Osteocyte (in vitro differentiated cells): Measurements from ENCODE around the gene POR. TPM values are rescaled to one million over a fixed set of nuclear protein-coding genes. Genes with fewer than 3 reads are reported as not detected.

Experiments used
- DNase-seq: peaks from one replicate; pipeline ENCODE4 v3.0.0; 2021; ENCODE audit warnings: mixed read lengths; ENCODE audit not compliant: unreplicated experiment; ENCODE audit errors: extremely low spot score
- H3K27ac Mint-ChIP-seq: one replicate; pipeline ENCODE4 v1.8.0; 2021; ENCODE audit warnings: mild to moderate bottlenecking, mixed read lengths; ENCODE audit not compliant: unreplicated experiment
- H3K27me3 Mint-ChIP-seq: one replicate; pipeline ENCODE4 v1.8.0; 2021; ENCODE audit warnings: mixed read lengths; ENCODE audit not compliant: unreplicated experiment
- H3K36me3 Mint-ChIP-seq: one replicate; pipeline ENCODE4 v1.8.0; 2021; ENCODE audit warnings: mixed read lengths; ENCODE audit not compliant: unreplicated experiment
- H3K4me1 Mint-ChIP-seq: one replicate; pipeline ENCODE4 v1.8.0; 2021; ENCODE audit warnings: mixed read lengths; ENCODE audit not compliant: unreplicated experiment
- H3K4me3 Mint-ChIP-seq: one replicate; pipeline ENCODE4 v1.8.0; 2021; ENCODE audit warnings: mild to moderate bottlenecking, moderate library complexity, mixed read lengths; ENCODE audit not compliant: unreplicated experiment
- H3K9me3 Mint-ChIP-seq: one replicate; pipeline ENCODE4 v1.8.0; 2021; ENCODE audit warnings: mixed read lengths; ENCODE audit not compliant: unreplicated experiment
- total RNA-seq: library from RNA; stranded (reverse); gene quantifications from 2 replicates; pipeline ENCODE4 v1.2.1, GENCODE V29; 2021
- TF ChIP-seq, protein P1 (sequence below): fragments of 200-600 bp; sonication (generic); IDR thresholded peaks from 2 replicates; pipeline ENCODE4 v1.5.0; 2021; ENCODE audit warnings: antibody characterized with exemption, mild to moderate bottlenecking, moderate library complexity

POR gene
- total RNA-seq, 1 donor from 2014 or later = 62.1 TPM

DNA sequence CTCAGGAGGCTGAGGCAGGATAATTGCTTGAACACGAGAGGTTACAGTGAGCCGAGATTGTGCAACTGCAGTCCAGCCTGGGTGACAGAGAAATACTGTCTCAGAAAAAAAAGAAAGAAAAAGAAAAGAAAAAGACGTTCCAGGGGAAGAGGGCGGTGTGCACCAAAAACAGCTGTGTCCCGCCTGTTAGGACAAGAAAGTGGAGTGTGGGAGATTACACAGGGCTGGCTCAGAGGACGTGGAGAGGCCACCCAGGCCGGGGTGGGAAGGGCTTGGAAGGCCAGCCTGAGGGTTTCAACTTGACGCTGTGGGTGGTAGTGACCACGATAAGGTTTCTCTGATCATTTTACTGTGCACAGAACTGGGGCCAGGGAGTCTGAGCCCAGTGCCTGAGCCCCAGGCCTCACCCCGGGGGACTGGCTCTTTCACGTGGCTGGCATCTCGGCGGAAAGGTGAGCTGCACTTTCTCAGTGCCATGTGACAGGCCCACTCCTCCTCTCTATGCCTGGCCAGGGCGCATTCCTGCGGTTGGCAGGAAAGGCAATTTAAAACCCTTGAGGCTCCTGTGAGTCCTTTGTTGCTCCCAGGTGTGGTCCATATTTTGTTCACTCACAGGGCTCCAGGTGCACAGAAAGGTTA lies 22.2 kb upstream of the POR start:
- Mint-ChIP-seq H3K4me1 (peaks cover 12% of the 10 kb centered on the region), H3K9me3 (no peaks in the 10 kb centered on the region), H3K36me3 (peaks cover 8% of the 10 kb centered on the region), H3K27me3 (no peaks in the 10 kb centered on the region), H3K27ac (no peak overlapping the region), H3K4me3 (no peak overlapping the region)
- DNase-seq = no peak
- TF ChIP-seq, protein P1, sequence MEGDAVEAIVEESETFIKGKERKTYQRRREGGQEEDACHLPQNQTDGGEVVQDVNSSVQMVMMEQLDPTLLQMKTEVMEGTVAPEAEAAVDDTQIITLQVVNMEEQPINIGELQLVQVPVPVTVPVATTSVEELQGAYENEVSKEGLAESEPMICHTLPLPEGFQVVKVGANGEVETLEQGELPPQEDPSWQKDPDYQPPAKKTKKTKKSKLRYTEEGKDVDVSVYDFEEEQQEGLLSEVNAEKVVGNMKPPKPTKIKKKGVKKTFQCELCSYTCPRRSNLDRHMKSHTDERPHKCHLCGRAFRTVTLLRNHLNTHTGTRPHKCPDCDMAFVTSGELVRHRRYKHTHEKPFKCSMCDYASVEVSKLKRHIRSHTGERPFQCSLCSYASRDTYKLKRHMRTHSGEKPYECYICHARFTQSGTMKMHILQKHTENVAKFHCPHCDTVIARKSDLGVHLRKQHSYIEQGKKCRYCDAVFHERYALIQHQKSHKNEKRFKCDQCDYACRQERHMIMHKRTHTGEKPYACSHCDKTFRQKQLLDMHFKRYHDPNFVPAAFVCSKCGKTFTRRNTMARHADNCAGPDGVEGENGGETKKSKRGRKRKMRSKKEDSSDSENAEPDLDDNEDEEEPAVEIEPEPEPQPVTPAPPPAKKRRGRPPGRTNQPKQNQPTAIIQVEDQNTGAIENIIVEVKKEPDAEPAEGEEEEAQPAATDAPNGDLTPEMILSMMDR = no peak

DNA sequence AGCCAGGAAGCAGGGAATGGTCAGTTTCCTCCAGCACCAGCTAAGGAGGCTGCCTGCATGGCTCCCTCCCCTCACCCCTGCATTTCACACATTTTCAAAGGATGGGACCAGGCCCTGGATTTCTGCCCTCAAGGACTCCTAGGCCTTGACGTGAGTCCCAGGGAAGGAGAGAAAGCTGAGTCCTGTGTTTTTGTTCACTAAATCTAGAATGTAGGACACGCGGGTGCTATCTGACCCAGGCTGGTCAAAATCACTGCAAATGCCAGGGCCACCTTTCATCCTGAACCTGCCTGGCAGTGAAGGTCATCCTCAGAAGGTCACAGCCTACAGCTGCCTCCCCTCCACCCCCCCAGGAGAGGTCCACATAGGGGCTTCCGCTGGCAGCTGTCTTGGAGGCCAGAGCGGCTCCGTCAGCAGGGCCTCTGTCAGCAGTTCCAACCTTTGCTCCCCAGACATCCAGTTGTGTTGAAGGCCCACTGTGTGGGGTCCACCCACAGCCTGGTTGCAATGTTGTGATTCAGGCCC lies 18.1 kb upstream of the POR start:
- H3K27me3 Mint-ChIP-seq = no peaks in the 10 kb centered on the region
- no peak overlapping the region for H3K27ac Mint-ChIP-seq
- no peaks in the 10 kb centered on the region for H3K9me3 Mint-ChIP-seq
- H3K4me3 Mint-ChIP-seq = no peak overlapping the region
- no peaks in the 10 kb centered on the region for H3K36me3 Mint-ChIP-seq
- DNase-seq = no peak
- TF ChIP-seq, protein P1 = no peak
- H3K4me1 Mint-ChIP-seq = peaks cover 2% of the 10 kb centered on the region

DNA sequence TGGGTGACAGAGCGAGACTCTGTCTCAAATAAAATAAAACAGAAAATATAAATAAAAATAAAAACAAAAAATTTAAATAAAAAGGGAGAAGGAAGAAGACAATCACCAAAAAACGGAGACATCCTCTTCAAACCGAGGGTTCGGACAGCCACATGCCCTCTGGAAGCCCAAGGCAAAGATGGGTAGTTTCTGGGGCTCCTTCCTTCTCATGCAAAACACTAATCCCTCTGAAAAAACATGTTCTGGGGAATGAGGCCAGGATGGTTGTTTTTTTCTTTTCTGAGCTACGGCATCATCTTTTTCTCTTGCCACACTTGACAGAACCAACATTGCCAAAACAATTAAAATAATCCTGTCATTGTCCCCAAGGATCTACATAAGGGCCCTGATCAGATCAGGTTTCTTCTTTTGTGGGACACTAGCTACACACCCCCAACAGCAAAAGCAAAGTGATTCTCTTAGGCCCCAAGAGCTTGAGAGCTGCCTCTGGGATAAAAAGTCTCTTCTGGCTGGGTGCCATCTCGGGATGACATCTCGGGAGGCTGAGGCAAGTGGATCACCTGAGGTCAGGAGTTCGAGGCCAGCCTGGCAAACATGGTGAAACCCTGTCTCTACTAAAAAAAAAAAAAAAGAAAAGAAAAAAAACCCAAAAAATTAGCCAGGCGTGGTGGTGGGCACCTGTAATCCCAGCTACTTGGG lies 14.2 kb upstream of the POR start:
- TF ChIP-seq, protein P1 = no peak
- DNase-seq = no peak
- Mint-ChIP-seq H3K27ac (no peak overlapping the region), H3K4me1 (peaks cover under 1% of the 10 kb centered on the region), H3K36me3 (no peaks in the 10 kb centered on the region), H3K27me3 (no peaks in the 10 kb centered on the region), H3K9me3 (no peaks in the 10 kb centered on the region), H3K4me3 (no peak overlapping the region)

DNA sequence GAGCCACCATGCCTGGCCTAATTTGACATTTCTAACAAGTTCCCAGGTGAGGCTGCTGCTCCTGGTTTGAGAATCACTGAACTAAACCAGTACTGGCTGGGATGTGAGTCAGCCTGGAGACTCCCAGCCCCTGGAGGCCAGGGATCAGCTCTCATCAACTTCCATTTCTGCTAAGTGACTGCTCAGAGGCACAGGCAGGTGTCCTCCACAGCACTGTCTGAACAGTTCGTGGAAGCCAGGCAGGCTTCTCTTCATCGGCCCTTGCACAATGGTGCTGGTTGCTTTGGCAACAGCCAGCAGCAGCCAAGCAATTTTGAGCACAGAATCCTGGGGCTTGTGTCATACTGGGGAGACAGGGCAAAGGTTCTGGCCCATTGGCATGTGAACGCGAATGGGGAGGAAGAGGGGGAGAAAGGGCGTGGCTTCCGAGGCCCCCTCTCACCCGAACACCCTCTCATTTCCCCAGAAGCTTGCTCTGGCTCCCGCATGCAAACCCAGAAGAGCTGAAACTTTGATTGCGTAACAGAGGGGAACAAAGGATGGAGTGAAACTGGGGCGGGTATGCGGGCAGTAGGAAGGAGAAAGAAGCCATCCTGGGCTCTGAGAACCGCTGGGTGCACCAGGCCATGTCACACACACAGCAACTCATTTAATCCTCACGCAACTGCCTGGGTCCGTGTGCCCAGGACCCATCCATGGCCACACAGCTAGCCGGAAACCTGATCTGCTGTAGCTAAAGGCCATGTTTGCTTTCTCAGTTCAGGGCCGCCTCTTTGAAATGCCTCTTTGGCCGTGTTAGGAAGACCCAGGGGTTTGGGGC lies 9.0 kb upstream of the POR start:
- H3K27me3 Mint-ChIP-seq = peaks cover 5% of the 10 kb centered on the region
- peak overlapping the region; percentile 9 for H3K27ac Mint-ChIP-seq
- peaks cover 7% of the 10 kb centered on the region for H3K4me1 Mint-ChIP-seq
- H3K4me3 Mint-ChIP-seq = no peak overlapping the region
- TF ChIP-seq, protein P1 = no peak
- no peaks in the 10 kb centered on the region for H3K9me3 Mint-ChIP-seq
- no peak for DNase-seq
- no peaks in the 10 kb centered on the region for H3K36me3 Mint-ChIP-seq
